SK-N-SH (cell line): ENCODE data around the gene NPDC1.

Experiments
- CTCF ChIP-seq: fragments of 200-600 bp; sonication (generic); IDR thresholded peaks from 2 replicates; pipeline ENCODE4 v1.6.1; 2017; ENCODE audit warnings: antibody characterized with exemption, mild to moderate bottlenecking, moderate library complexity
- ELF1 ChIP-seq: IDR thresholded peaks from 2 replicates; pipeline ENCODE4 v1.4.0; 2012
- EP300 ChIP-seq, 2 experiments: IDR thresholded peaks; 2 replicates each; pipeline versions ENCODE4 v1.4.0 to v1.6.1; 2012; ENCODE audit warnings: borderline replicate concordance in 1 of 2, low read depth in 1 of 2, low read length in 1 of 2
- EZH2phosphoT487 ChIP-seq: fragments of 200-600 bp; sonication (generic); IDR thresholded peaks from 2 replicates; pipeline ENCODE4 v1.6.1; 2017; ENCODE audit warnings: low read depth, mixed run types, mild to moderate bottlenecking, antibody characterized with exemption, moderate library complexity, borderline replicate concordance
- MAX ChIP-seq: IDR thresholded peaks from 2 replicates; pipeline ENCODE4 v1.4.0; 2012; ENCODE audit warnings: low read depth
- MEF2A ChIP-seq: IDR thresholded peaks from 2 replicates; pipeline ENCODE4 v1.4.0; 2012; ENCODE audit warnings: low read depth, borderline replicate concordance
- MXI1 ChIP-seq: IDR thresholded peaks from 2 replicates; pipeline ENCODE4 v1.6.1; 2012; ENCODE audit warnings: mild to moderate bottlenecking, low read depth, low read length, improper control_type of control experiment
- NFIC ChIP-seq: IDR thresholded peaks from 2 replicates; pipeline ENCODE4 v1.4.0; 2012; ENCODE audit warnings: borderline replicate concordance
- POLR2AphosphoS5 ChIP-seq: IDR thresholded peaks from 2 replicates; pipeline ENCODE4 v1.6.1; 2012; ENCODE audit warnings: low read depth, low read length
- SIN3A ChIP-seq: IDR thresholded peaks from 2 replicates; pipeline ENCODE4 v1.6.1; 2012; ENCODE audit warnings: low read depth, mild to moderate bottlenecking, low read length, moderate library complexity, borderline replicate concordance
- SMC3 ChIP-seq: IDR thresholded peaks from 2 replicates; pipeline ENCODE4 v1.6.1; 2012; ENCODE audit warnings: low read depth, low read length, improper control_type of control experiment
- TCF12 ChIP-seq: IDR thresholded peaks from 2 replicates; pipeline ENCODE4 v1.4.0; 2012
- USF1 ChIP-seq: IDR thresholded peaks from 2 replicates; pipeline ENCODE4 v1.4.0; 2012; ENCODE audit warnings: low read depth, borderline replicate concordance

GRCh38 chr9:137035507-137035834 is 10.5 kb downstream of the NPDC1 start:
- no peak for TF ChIP-seq EP300 (IDR thresholded peaks at IDR 0.05; ENCODE audit: borderline replicate concordance in 1 of 2, low read depth in 1 of 2, low read length in 1 of 2)
- no peak for TF ChIP-seq EZH2phosphoT487
- TF ChIP-seq SIN3A: no peak
- no peak for TF ChIP-seq TCF12
- no peak for TF ChIP-seq NFIC
- TF ChIP-seq CTCF: no peak; the same call in none of the 2 replicates
- TF ChIP-seq POLR2AphosphoS5: no peak
- no peak for TF ChIP-seq MEF2A
- TF ChIP-seq ELF1: no peak
- no peak for TF ChIP-seq MAX
- TF ChIP-seq SMC3: no peak
- no peak for TF ChIP-seq MXI1
- no peak for TF ChIP-seq USF1
